ENCODE measurements around the gene RFC2. TPM values are rescaled to one million over a fixed set of nuclear protein-coding genes. Genes with fewer than 3 reads are reported as not detected.
"Not testable (repeated sequence)": the region's sequence is repeated elsewhere in the genome, so short reads cannot be mapped to it uniquely, and the experiment has no call there.

The RFC2 gene
- total RNA-seq, 2 donors from 2014 or later, result 13.8 to 14.3 TPM

- intact Hi-C loops (cut with DNase I), result loop anchor here in 1 of 2 donors (5.0 kb wide), 1 partner anchor 37 kb away; no protein-coding TSS in a partner anchor
- not testable (repeated sequence) for ATAC-seq, DNase-seq
Measured at GRCh38 chr7:74255461-74255860, 1.3 kb upstream of the RFC2 start.

GRCh38 chr7:74254858-74255379 is 720 bp upstream of the RFC2 start:
- no peak for DNase-seq
- intact Hi-C loops (cut with DNase I), result loop anchor here in 1 of 2 donors (5.0 kb wide), 1 partner anchor 37 kb away; no protein-coding TSS in a partner anchor
- no peak for ATAC-seq

GRCh38 chr7:74253835-74254128 is 417 bp downstream of the RFC2 start:
- ATAC-seq (peak; percentile 13 to 26), DNase-seq (no peak)
- intact Hi-C loops (cut with DNase I), result no loop called here

- intact Hi-C loops (cut with DNase I), result no loop called here
- no peak for ATAC-seq
Measured at GRCh38 chr7:74253331-74253730, 868 bp downstream of the RFC2 start.

GRCh38 chr7:74252893-74253292 is 1.3 kb downstream of the RFC2 start:
- no peak for DNase-seq
- no peak for ATAC-seq
- intact Hi-C loops (cut with DNase I), result no loop called here

More at GRCh38 chr7:74253331-74253730, 868 bp downstream of the RFC2 start:
- DNase-seq, result no peak

- ATAC-seq; intact Hi-C loops (cut with DNase I); DNase-seq: not testable (repeated sequence)
Measured at GRCh38 chr7:74249058-74249457, 5.1 kb downstream of the RFC2 start.

GRCh38 chr7:74248156-74248555 is 6.0 kb downstream of the RFC2 start:
- DNase-seq, result no peak
- no peak for ATAC-seq
- intact Hi-C loops (cut with DNase I), result no loop called here

- no peak for DNase-seq
- intact Hi-C loops (cut with DNase I), result no loop called here
- no peak for ATAC-seq
Measured at GRCh38 chr7:74246497-74246896, 7.7 kb downstream of the RFC2 start.

- intact Hi-C loops (cut with DNase I), result no loop called here
- DNase-seq (no peak), ATAC-seq (no peak)
Measured at GRCh38 chr7:74242122-74242443, 12.1 kb downstream of the RFC2 start.

GRCh38 chr7:74240482-74240881 is 13.7 kb downstream of the RFC2 start:
- ATAC-seq, result no peak
- DNase-seq, result no peak
- intact Hi-C loops (cut with DNase I), result no loop called here

GRCh38 chr7:74236284-74236683 is 17.9 kb downstream of the RFC2 start:
- DNase-seq (no peak), ATAC-seq (no peak)
- intact Hi-C loops (cut with DNase I), result no loop called here

- DNase-seq, result no peak
- no peak for ATAC-seq
- intact Hi-C loops (cut with DNase I), result no loop called here
Measured at GRCh38 chr7:74235518-74236268, 18.5 kb downstream of the RFC2 start.

GRCh38 chr7:74233655-74234285 is 20.4 kb downstream of the RFC2 start:
- ATAC-seq (no peak), DNase-seq (no peak)
- intact Hi-C loops (cut with DNase I), result no loop called here

GRCh38 chr7:74231232-74231590 is 23.0 kb downstream of the RFC2 start:
- no peak for DNase-seq
- no peak for ATAC-seq
- intact Hi-C loops (cut with DNase I), result no loop called here

- intact Hi-C loops (cut with DNase I), result no loop called here
- ATAC-seq (no peak), DNase-seq (no peak)
Measured at GRCh38 chr7:74230446-74231231, 23.6 kb downstream of the RFC2 start.

- ATAC-seq (no peak), DNase-seq (no peak)
- intact Hi-C loops (cut with DNase I), result no loop called here
Measured at GRCh38 chr7:74228951-74229900, 25.0 kb downstream of the RFC2 start.

- intact Hi-C loops (cut with DNase I), result no loop called here
- ATAC-seq (peak; percentile 47 to 69), DNase-seq (no peak)
Measured at GRCh38 chr7:74226633-74227032, 27.6 kb downstream of the RFC2 start.

- no peak for ATAC-seq
- DNase-seq, result no peak
- intact Hi-C loops (cut with DNase I), result no loop called here
Measured at GRCh38 chr7:74225400-74225799, 28.8 kb downstream of the RFC2 start.

GRCh38 chr7:74224907-74225306 is 29.3 kb downstream of the RFC2 start:
- intact Hi-C loops (cut with DNase I); ATAC-seq; DNase-seq: not testable (repeated sequence)
